ENCODE results near the gene NMU. TPM values are rescaled to one million over a fixed set of nuclear protein-coding genes. Genes with fewer than 3 reads are reported as not detected.

NMU gene
- total and polyA plus RNA-seq, 9 of the 15 experiments (the other 6 are each of a cell fraction or from before 2014, with no cell fraction given): 73.8 to 846 (median 599) TPM

GRCh38 chr4:55545641-55546505, 90.2 kb downstream of the NMU start (continued):
- TF ChIP-seq PHF21A (IDR thresholded peaks at IDR 0.05; ENCODE audit: borderline replicate concordance, low read depth) (0 out of 2 replicates have a peak, but pooled peaks have one; percentile 37), ZNF707 (CRISPR knock-in tag; conservative IDR thresholded peaks at IDR 0.05) (no peak), PTBP1 (IDR thresholded peaks at IDR 0.05; ENCODE audit: low read depth, low read length) (no peak), ZNF436 (CRISPR knock-in tag; IDR thresholded peaks at IDR 0.05) (no peak), ZNF717 (CRISPR knock-in tag; IDR thresholded peaks at IDR 0.05) (no peak), ZC3H8 (IDR thresholded peaks at IDR 0.05) (no peak), GTF2F1 (IDR thresholded peaks at IDR 0.05; ENCODE audit: low read depth, low read length) (no peak), KDM2B (CRISPR knock-in tag; IDR thresholded peaks at IDR 0.05) (no peak), E2F1 (CRISPR knock-in tag; IDR thresholded peaks at IDR 0.05) (no peak; the same call in 1 of the 2 replicates), THRB (CRISPR knock-in tag; conservative IDR thresholded peaks at IDR 0.05) (no peak), ZNF76 (CRISPR knock-in tag; IDR thresholded peaks at IDR 0.05; ENCODE audit: borderline replicate concordance) (0 out of 2 replicates have a peak, but pooled peaks have one; percentile 59), BMI1 (IDR thresholded peaks at IDR 0.05; ENCODE audit: low read length) (no peak), LCOR (CRISPR knock-in tag; IDR thresholded peaks at IDR 0.05) (no peak), NR4A1 (CRISPR knock-in tag; IDR thresholded peaks at IDR 0.05) (no peak), NR4A1 (tag; IDR thresholded peaks at IDR 0.05) (no peak), ZFX (CRISPR knock-in tag; IDR thresholded peaks at IDR 0.05) (peak; percentile 58), BCL6 (CRISPR knock-in tag; IDR thresholded peaks at IDR 0.05) (no peak), ZNF263 (CRISPR knock-in tag; IDR thresholded peaks at IDR 0.05; ENCODE audit: borderline replicate concordance) (no peak)
- TF ChIP-seq, protein P1, sequence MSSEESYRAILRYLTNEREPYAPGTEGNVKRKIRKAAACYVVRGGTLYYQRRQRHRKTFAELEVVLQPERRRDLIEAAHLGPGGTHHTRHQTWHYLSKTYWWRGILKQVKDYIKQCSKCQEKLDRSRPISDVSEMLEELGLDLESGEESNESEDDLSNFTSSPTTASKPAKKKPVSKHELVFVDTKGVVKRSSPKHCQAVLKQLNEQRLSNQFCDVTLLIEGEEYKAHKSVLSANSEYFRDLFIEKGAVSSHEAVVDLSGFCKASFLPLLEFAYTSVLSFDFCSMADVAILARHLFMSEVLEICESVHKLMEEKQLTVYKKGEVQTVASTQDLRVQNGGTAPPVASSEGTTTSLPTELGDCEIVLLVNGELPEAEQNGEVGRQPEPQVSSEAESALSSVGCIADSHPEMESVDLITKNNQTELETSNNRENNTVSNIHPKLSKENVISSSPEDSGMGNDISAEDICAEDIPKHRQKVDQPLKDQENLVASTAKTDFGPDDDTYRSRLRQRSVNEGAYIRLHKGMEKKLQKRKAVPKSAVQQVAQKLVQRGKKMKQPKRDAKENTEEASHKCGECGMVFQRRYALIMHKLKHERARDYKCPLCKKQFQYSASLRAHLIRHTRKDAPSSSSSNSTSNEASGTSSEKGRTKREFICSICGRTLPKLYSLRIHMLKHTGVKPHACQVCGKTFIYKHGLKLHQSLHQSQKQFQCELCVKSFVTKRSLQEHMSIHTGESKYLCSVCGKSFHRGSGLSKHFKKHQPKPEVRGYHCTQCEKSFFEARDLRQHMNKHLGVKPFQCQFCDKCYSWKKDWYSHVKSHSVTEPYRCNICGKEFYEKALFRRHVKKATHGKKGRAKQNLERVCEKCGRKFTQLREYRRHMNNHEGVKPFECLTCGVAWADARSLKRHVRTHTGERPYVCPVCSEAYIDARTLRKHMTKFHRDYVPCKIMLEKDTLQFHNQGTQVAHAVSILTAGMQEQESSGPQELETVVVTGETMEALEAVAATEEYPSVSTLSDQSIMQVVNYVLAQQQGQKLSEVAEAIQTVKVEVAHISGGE (CRISPR knock-in tag; IDR thresholded peaks at IDR 0.05): peak; percentile 91 to 98 (median 92); a peak in 5 of 6 replicates
- TF ChIP-seq, protein P2, sequence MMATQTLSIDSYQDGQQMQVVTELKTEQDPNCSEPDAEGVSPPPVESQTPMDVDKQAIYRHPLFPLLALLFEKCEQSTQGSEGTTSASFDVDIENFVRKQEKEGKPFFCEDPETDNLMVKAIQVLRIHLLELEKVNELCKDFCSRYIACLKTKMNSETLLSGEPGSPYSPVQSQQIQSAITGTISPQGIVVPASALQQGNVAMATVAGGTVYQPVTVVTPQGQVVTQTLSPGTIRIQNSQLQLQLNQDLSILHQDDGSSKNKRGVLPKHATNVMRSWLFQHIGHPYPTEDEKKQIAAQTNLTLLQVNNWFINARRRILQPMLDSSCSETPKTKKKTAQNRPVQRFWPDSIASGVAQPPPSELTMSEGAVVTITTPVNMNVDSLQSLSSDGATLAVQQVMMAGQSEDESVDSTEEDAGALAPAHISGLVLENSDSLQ (IDR thresholded peaks at IDR 0.05): no peak

Measured in K562 (cell line).